Keratinocyte (primary cell): ENCODE data around the gene KCNA3. TPM values are rescaled to one million over a fixed set of nuclear protein-coding genes. Genes with fewer than 3 reads are reported as not detected.

Experiments used
- DNase-seq: peaks from one replicate; pipeline ENCODE4 v3.0.0-alpha.2; 2011; ENCODE audit warnings: low read depth, missing footprints, low spot score
- FAIRE-seq: peaks from 2 replicates; lab custom pipeline; 2011; peaks lifted over from hg19 to GRCh38; lab: Jason Lieb, UNC
- H2AFZ ChIP-seq: 2 replicates; pipeline ENCODE4 v1.6.0; 2012; ENCODE audit warnings: low read length, control low read depth, inconsistent platforms; ENCODE audit not compliant: control insufficient read depth
- H3K27ac ChIP-seq: 2 replicates; pipeline ENCODE4 v1.5.1; 2011; ENCODE audit warnings: low read length; ENCODE audit not compliant: control insufficient read depth, insufficient read depth
- H3K27me3 ChIP-seq: 3 replicates; pipeline ENCODE4 v1.6.0; 2011; ENCODE audit warnings: low read length; ENCODE audit not compliant: control insufficient read depth, insufficient read depth; ENCODE audit errors: extremely low read depth
- H3K36me3 ChIP-seq, 2 experiments: 2 replicates in 1 of 2; 3 replicates in 1 of 2; pipeline ENCODE4 v1.5.1; 2011; ENCODE audit warnings: low read length in 2 of 2, mild to moderate bottlenecking in 1 of 2; ENCODE audit not compliant: control insufficient read depth in 2 of 2, insufficient read depth in 2 of 2; ENCODE audit errors: extremely low read depth in 1 of 2
- H3K4me1 ChIP-seq: 3 replicates; pipeline ENCODE4 v1.5.1; 2011; ENCODE audit warnings: low read length; ENCODE audit not compliant: control insufficient read depth, insufficient read depth; ENCODE audit errors: extremely low read depth
- H3K4me2 ChIP-seq: 3 replicates; pipeline ENCODE4 v1.6.0; 2011; ENCODE audit warnings: low read depth, low read length; ENCODE audit not compliant: control insufficient read depth, insufficient read depth; ENCODE audit errors: extremely low read depth
- H3K4me3 ChIP-seq, 3 experiments: fragments of 200-600 bp in 1 of 3; sonication (generic) in 1 of 3; 2 replicates in 2 of 3; 3 replicates in 1 of 3; pipeline ENCODE4 v1.5.1; 2011 to 2016; ENCODE audit warnings: low read length in 3 of 3, mild to moderate bottlenecking in 3 of 3, control low read depth in 2 of 3, inconsistent platforms in 1 of 3, low read depth in 1 of 3, mixed read lengths in 1 of 3, mixed run types in 1 of 3, moderate library complexity in 1 of 3; ENCODE audit not compliant: control insufficient read depth in 2 of 3, insufficient read depth in 2 of 3; ENCODE audit errors: extremely low read depth in 1 of 3
- H3K79me2 ChIP-seq: 2 replicates; pipeline ENCODE4 v1.6.0; 2012; ENCODE audit warnings: low read length; ENCODE audit not compliant: control insufficient read depth, insufficient read depth
- H3K9ac ChIP-seq: 3 replicates; pipeline ENCODE4 v1.6.0; 2011; ENCODE audit warnings: low read length; ENCODE audit not compliant: control insufficient read depth, insufficient read depth; ENCODE audit errors: extremely low read depth
- H3K9me1 ChIP-seq: 3 replicates; pipeline ENCODE4 v1.6.0; 2011; ENCODE audit warnings: low read length; ENCODE audit not compliant: control insufficient read depth, insufficient read depth; ENCODE audit errors: extremely low read depth
- H3K9me3 ChIP-seq: 2 replicates; pipeline ENCODE4 v1.5.1; 2012; ENCODE audit warnings: low read depth, low read length; ENCODE audit not compliant: control insufficient read depth
- H4K20me1 ChIP-seq: 3 replicates; pipeline ENCODE4 v1.6.0; 2011; ENCODE audit warnings: low read length; ENCODE audit not compliant: control insufficient read depth, insufficient read depth; ENCODE audit errors: extremely low read depth
- CTCF ChIP-seq, 3 experiments: IDR thresholded peaks in 1 of 3; conservative IDR thresholded peaks in 1 of 3; optimal IDR thresholded peaks in 1 of 3; 2 replicates in 2 of 3; 3 replicates in 1 of 3; pipeline versions ENCODE3 to v1.5.1; 2011; ENCODE audit warnings: low read length in 3 of 3, mild to moderate bottlenecking in 3 of 3, moderate library complexity in 2 of 3, control low read depth in 1 of 3, inconsistent platforms in 1 of 3; ENCODE audit not compliant: insufficient read depth in 2 of 3; ENCODE audit errors: extremely low read depth in 1 of 3
- EZH2 ChIP-seq: IDR thresholded peaks from one replicate; pipeline ENCODE4 v1.6.1; 2012; ENCODE audit warnings: inconsistent platforms, mild to moderate bottlenecking, low read length, moderate library complexity
- dilution Hi-C: fragments of 300-500 bp; cut with MboI; formaldehyde crosslinking; loops from one replicate; pipeline ENCODE4 v1.7.0; 2020; ENCODE audit warnings: low sequenced_read_pairs; ENCODE audit not compliant: extremely low pct_ligation_motif_present
- polyA plus RNA-seq, 5 experiments: library from polyadenylated mRNA; depleted of rRNA in 3 of 5; stranded (reverse) in 3 of 5; stranded (forward) in 1 of 5; unstranded in 1 of 5; fragments of >200 nt; gene quantifications; 1 replicate in 1 of 5; 2 replicates in 3 of 5; 3 replicates in 1 of 5; pipeline versions ENCODE4 v1.2.1 to v1.2.3, GENCODE V29; 2011 to 2012; ENCODE audit warnings: missing spikeins in 2 of 5, low read depth in 1 of 5, low replicate concordance in 1 of 5

The KCNA3 gene
- polyA plus RNA-seq, 1 donor (not counting 4 experiments of a cell fraction or from before 2014, with no cell fraction given): not detected

- Histone ChIP-seq H3K4me1 (no peaks in the 10 kb centered on the region), H3K4me3 (no peak overlapping the region), H3K4me2 (no peak overlapping the region), H4K20me1 (no peaks in the 10 kb centered on the region), H3K9me3 (no peaks in the 10 kb centered on the region), H3K27me3 (peaks cover 4% of the 10 kb centered on the region), H3K27ac (no peak overlapping the region), H2AFZ (no peak overlapping the region), H3K36me3 (no peaks in the 10 kb centered on the region), H3K9ac (no peak overlapping the region), H3K79me2 (no peaks in the 10 kb centered on the region), H3K9me1 (no peaks in the 10 kb centered on the region)
- no peak for FAIRE-seq
- dilution Hi-C loops: no loop called here
- no peak for DNase-seq
- no peak for TF ChIP-seq EZH2
- TF ChIP-seq CTCF (optimal IDR thresholded peaks at IDR 0.05 in 1 of 3, IDR thresholded peaks at IDR 0.05 in 1 of 3, conservative IDR thresholded peaks at IDR 0.05 in 1 of 3; ENCODE audit: extremely low read depth in 1 of 3, insufficient read depth in 2 of 3, low read length in 3 of 3): no peak
Measured at GRCh38 chr1:110697606-110698005, 22.9 kb upstream of the KCNA3 start.

- Histone ChIP-seq H3K36me3 (no peaks in the 10 kb centered on the region), H3K79me2 (no peaks in the 10 kb centered on the region), H3K4me1 (no peaks in the 10 kb centered on the region), H3K4me3 (no peak overlapping the region), H4K20me1 (no peaks in the 10 kb centered on the region), H3K9me1 (no peaks in the 10 kb centered on the region), H3K4me2 (no peak overlapping the region), H3K9me3 (no peaks in the 10 kb centered on the region), H3K27ac (no peak overlapping the region), H2AFZ (no peak overlapping the region), H3K27me3 (peaks cover 4% of the 10 kb centered on the region), H3K9ac (no peak overlapping the region)
- dilution Hi-C loops: no loop called here
- DNase-seq (no peak), FAIRE-seq (no peak)
- TF ChIP-seq EZH2 (no peak), CTCF (optimal IDR thresholded peaks at IDR 0.05 in 1 of 3, IDR thresholded peaks at IDR 0.05 in 1 of 3, conservative IDR thresholded peaks at IDR 0.05 in 1 of 3; ENCODE audit: extremely low read depth in 1 of 3, insufficient read depth in 2 of 3, low read length in 3 of 3) (no peak)
Measured at GRCh38 chr1:110696818-110697217, 22.1 kb upstream of the KCNA3 start.
